Adrenal gland (tissue), 5 donors: ENCODE data around the gene USE1.

Experiments used
- POLR2A ChIP-seq, 2 donors: fragments of 450-650 bp; IDR thresholded peaks; one replicate each; pipeline ENCODE4 v1.6.1; 2017; ENCODE audit warnings: antibody characterized with exemption in 2 of 2, mild to moderate bottlenecking in 2 of 2, moderate library complexity in 1 of 2
- TF ChIP-seq, protein P1 (sequence below), 6 experiments: fragments of 450-650 bp in 4 of 6; fragments of 200-600 bp in 2 of 6; sonication (generic) in 1 of 6; IDR thresholded peaks; 1 replicate in 5 of 6; 2 replicates in 1 of 6; pipeline versions ENCODE4 v1.5.1 to v1.8.0; 2016 to 2021; ENCODE audit warnings: antibody characterized with exemption in 6 of 6, mild to moderate bottlenecking in 2 of 6, moderate library complexity in 1 of 6
- donor health status: DM: no; HTN: no; CAD: no.

DNA sequence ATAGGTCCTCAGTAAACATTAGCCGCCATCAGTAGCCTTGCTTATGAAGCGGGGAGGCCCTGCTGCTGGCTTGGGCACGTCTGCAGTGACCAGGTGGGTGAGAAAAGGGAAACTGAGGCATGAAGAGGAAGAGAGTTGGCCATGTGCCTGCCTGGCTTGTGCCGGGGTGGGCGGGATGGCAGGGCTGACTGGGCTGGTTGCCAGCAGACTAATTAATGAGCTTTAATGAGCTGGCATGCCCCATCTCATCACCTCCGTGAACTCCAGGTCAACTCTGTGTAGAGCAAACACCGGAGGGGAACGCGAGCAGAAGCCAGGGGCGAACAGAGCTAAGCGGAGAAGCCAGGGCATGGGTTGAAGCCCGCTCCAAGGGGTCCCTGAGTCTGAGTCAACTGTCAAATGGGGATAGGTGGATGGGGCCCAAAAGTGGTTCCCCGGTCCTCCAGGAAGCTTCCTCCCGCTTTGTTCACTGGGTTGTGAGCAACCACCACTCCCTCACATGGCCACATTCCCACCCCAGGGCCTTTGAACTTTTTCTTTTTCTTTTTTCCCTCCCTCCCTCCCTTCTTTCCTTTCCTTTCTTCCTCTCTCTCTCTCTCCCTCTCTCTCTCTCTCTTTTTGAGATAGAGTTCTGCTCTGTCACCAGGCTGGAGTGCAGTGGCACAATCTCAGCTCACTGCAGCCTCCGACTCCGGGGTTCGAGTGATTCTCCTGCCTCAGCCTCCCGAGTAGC, 21.8 kb downstream of the USE1 start:
- TF ChIP-seq, protein P1, sequence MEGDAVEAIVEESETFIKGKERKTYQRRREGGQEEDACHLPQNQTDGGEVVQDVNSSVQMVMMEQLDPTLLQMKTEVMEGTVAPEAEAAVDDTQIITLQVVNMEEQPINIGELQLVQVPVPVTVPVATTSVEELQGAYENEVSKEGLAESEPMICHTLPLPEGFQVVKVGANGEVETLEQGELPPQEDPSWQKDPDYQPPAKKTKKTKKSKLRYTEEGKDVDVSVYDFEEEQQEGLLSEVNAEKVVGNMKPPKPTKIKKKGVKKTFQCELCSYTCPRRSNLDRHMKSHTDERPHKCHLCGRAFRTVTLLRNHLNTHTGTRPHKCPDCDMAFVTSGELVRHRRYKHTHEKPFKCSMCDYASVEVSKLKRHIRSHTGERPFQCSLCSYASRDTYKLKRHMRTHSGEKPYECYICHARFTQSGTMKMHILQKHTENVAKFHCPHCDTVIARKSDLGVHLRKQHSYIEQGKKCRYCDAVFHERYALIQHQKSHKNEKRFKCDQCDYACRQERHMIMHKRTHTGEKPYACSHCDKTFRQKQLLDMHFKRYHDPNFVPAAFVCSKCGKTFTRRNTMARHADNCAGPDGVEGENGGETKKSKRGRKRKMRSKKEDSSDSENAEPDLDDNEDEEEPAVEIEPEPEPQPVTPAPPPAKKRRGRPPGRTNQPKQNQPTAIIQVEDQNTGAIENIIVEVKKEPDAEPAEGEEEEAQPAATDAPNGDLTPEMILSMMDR (IDR thresholded peaks at IDR 0.05), result no peak
- no peak for TF ChIP-seq POLR2A (IDR thresholded peaks at IDR 0.05)
